Panc1 (cell line): Measurements from ENCODE around the gene ERC2. TPM values are rescaled to one million over a fixed set of nuclear protein-coding genes. Genes with fewer than 3 reads are reported as not detected.

ENCODE experiments used
- ATAC-seq: fragments of 200-7000 bp; cut with Tn5 transposase; 2 replicates; pipeline ENCODE4 v1.9.1; 2020; ENCODE audit warnings: mild to moderate bottlenecking, moderate library complexity
- BruUV-seq: library from RNA; stranded (reverse); fragments of 400-500 nt; replicated peaks from 2 replicates; lab custom pipeline; 2021; lab: Mats Ljungman, UMichigan
- CTCF ChIA-PET: fragments of 300-600 bp; sonication (Branson Sonifier 250); formaldehyde crosslinking; loops from one replicate; lab custom pipeline; 2022; ENCODE audit warnings: antibody characterized with exemption; lab: Charles Lee
- POLR2A ChIA-PET: fragments of 300-600 bp; sonication (Branson Sonifier 250); formaldehyde crosslinking; loops from one replicate; lab custom pipeline; 2022; ENCODE audit warnings: antibody characterized with exemption; lab: Charles Lee
- DNase-seq: peaks from one replicate; pipeline ENCODE4 v3.0.0-alpha.2; 2010; ENCODE audit warnings: low read depth, low spot score
- H3K27ac ChIP-seq: 2 replicates; pipeline ENCODE4 v1.5.1; 2011; ENCODE audit warnings: mild to moderate bottlenecking, low read length, inconsistent platforms
- H3K27me3 ChIP-seq: fragments of 200-500 bp; sonication (Bioruptor generic); 2 replicates; pipeline ENCODE4 v1.6.0; 2014; ENCODE audit warnings: low read length, inconsistent platforms; ENCODE audit not compliant: control insufficient read depth, insufficient read depth
- H3K36me3 ChIP-seq: fragments of 200-500 bp; sonication (Bioruptor generic); 2 replicates; pipeline ENCODE4 v1.5.1; 2014; ENCODE audit warnings: inconsistent platforms, mild to moderate bottlenecking, low read length, moderate library complexity; ENCODE audit not compliant: control insufficient read depth, insufficient read depth
- H3K4me1 ChIP-seq: 2 replicates; pipeline ENCODE4 v1.5.1; 2011; ENCODE audit warnings: inconsistent platforms, mild to moderate bottlenecking, low read length, moderate library complexity; ENCODE audit not compliant: control insufficient read depth, insufficient read depth
- H3K4me3 ChIP-seq, 2 experiments: 2 replicates each; pipeline ENCODE4 v1.5.1; 2011 to 2012; ENCODE audit warnings: low read depth in 2 of 2, low read length in 2 of 2, mild to moderate bottlenecking in 2 of 2, inconsistent platforms in 1 of 2, moderate library complexity in 1 of 2
- H3K9me3 ChIP-seq: fragments of 200-500 bp; sonication (Bioruptor generic); 2 replicates; pipeline ENCODE4 v1.5.1; 2014; ENCODE audit warnings: low read depth, mild to moderate bottlenecking, inconsistent platforms, low read length, moderate library complexity; ENCODE audit not compliant: control insufficient read depth, insufficient read depth
- POLR2AphosphoS5 ChIP-seq: IDR thresholded peaks from 2 replicates; pipeline ENCODE4 v1.6.1; 2012; ENCODE audit warnings: mild to moderate bottlenecking, low read depth, low read length, moderate library complexity
- SIN3A ChIP-seq: IDR thresholded peaks from 2 replicates; pipeline ENCODE4 v1.6.1; 2012; ENCODE audit warnings: low read depth, mild to moderate bottlenecking, low read length, moderate library complexity, borderline replicate concordance; ENCODE audit not compliant: insufficient read depth
- TCF7L2 ChIP-seq: IDR thresholded peaks from 2 replicates; pipeline ENCODE4 v1.6.1; 2011; ENCODE audit warnings: mild to moderate bottlenecking, low read depth, low read length, inconsistent platforms
- in situ Hi-C: cut with HindIII; loops from 2 replicates; pipeline ENCODE4 v1.10.0; 2016; ENCODE audit warnings: low sequenced_read_pairs, low pct_unique_long_range_greater_than_20kb
- intact Hi-C: fragments of 100-400 bp; cut with micrococcal nuclease; formaldehyde crosslinking; loops from one replicate; pipeline ENCODE4 v1.10.0; 2022; ENCODE audit not compliant: unreplicated experiment
- total RNA-seq: library from RNA; stranded (reverse); gene quantifications from one replicate; pipeline ENCODE4 v1.2.1, GENCODE V29; 2021; ENCODE audit not compliant: unreplicated experiment
- TF ChIP-seq, protein P1 (sequence below): fragments of 450-650 bp; IDR thresholded peaks from 2 replicates; pipeline ENCODE4 v1.5.1; 2017; ENCODE audit warnings: mild to moderate bottlenecking
- TF ChIP-seq, protein P2 (sequence below), 2 experiments: IDR thresholded peaks; 2 replicates each; pipeline ENCODE4 v1.6.1; 2011 to 2012; ENCODE audit warnings: low read depth in 2 of 2, control low read depth in 1 of 2, low read length in 1 of 2, mild to moderate bottlenecking in 1 of 2, moderate library complexity in 1 of 2; ENCODE audit not compliant: insufficient read depth in 1 of 2

The ERC2 gene
- total RNA-seq, 1 experiment from 2014 or later: 0.33 TPM

DNA sequence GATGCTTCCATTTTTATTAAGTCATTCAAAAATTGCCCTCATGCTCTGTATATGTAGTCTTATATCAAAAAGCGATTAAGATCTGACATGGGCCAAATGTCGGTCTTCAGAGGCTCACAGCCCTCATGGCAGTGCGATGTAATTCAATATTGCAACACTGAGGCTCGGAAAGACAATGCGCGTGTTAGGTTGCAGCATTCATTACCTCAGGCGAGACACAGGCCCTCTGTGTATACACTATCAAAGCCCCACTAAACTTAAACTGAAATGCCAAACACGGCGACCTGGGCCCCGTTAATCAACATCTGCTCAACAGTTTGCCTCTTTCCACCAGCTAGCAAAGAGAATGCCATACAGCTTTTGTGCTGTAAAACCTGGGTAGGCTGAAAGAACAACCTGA is 413.4 kb downstream of the ERC2 start:
- Histone ChIP-seq H3K4me1 (no peaks in the 10 kb centered on the region), H3K36me3 (no peaks in the 10 kb centered on the region), H3K27me3 (no peaks in the 10 kb centered on the region), H3K9me3 (no peaks in the 10 kb centered on the region), H3K4me3 (no peak overlapping the region), H3K27ac (no peak overlapping the region)
- no peak for TF ChIP-seq SIN3A
- TF ChIP-seq, protein P1, sequence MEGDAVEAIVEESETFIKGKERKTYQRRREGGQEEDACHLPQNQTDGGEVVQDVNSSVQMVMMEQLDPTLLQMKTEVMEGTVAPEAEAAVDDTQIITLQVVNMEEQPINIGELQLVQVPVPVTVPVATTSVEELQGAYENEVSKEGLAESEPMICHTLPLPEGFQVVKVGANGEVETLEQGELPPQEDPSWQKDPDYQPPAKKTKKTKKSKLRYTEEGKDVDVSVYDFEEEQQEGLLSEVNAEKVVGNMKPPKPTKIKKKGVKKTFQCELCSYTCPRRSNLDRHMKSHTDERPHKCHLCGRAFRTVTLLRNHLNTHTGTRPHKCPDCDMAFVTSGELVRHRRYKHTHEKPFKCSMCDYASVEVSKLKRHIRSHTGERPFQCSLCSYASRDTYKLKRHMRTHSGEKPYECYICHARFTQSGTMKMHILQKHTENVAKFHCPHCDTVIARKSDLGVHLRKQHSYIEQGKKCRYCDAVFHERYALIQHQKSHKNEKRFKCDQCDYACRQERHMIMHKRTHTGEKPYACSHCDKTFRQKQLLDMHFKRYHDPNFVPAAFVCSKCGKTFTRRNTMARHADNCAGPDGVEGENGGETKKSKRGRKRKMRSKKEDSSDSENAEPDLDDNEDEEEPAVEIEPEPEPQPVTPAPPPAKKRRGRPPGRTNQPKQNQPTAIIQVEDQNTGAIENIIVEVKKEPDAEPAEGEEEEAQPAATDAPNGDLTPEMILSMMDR: no peak
- ChIA-PET CTCF (no interaction called here), POLR2A (no interaction called here)
- ATAC-seq (no peak), DNase-seq (no peak)
- intact Hi-C loops: no loop called here
- in situ Hi-C loops: no loop called here
- no TSS peak for BruUV-seq

DNA sequence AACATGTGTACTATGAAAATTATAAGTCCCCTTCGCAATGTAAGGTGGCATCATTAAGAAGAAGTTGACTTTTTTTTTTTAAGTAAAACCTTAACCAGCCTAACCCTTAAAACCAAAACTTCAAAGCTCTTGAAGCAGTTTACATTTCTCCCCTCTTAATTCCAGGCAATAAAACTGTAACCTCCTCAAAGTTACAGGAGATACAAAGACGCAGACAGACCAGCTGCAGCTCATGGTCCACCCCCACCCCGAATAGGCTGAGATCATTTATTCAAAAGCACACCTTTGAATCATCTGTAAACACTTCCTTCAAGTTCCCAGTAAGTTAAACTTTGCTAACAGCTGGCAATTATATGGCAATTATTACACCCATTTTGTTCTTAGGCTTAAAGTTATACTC is 414.5 kb downstream of the ERC2 start:
- no peaks in the 10 kb centered on the region for H3K27me3 ChIP-seq
- CTCF ChIA-PET: no interaction called here
- H3K36me3 ChIP-seq: no peaks in the 10 kb centered on the region
- in situ Hi-C loops (no loop called here), intact Hi-C loops (no loop called here)
- no peak for ATAC-seq
- POLR2A ChIA-PET: no interaction called here
- DNase-seq: no peak
- no peak for TF ChIP-seq POLR2AphosphoS5
- TF ChIP-seq SIN3A: no peak
- no peak for TF ChIP-seq TCF7L2
- TF ChIP-seq, protein P2, sequence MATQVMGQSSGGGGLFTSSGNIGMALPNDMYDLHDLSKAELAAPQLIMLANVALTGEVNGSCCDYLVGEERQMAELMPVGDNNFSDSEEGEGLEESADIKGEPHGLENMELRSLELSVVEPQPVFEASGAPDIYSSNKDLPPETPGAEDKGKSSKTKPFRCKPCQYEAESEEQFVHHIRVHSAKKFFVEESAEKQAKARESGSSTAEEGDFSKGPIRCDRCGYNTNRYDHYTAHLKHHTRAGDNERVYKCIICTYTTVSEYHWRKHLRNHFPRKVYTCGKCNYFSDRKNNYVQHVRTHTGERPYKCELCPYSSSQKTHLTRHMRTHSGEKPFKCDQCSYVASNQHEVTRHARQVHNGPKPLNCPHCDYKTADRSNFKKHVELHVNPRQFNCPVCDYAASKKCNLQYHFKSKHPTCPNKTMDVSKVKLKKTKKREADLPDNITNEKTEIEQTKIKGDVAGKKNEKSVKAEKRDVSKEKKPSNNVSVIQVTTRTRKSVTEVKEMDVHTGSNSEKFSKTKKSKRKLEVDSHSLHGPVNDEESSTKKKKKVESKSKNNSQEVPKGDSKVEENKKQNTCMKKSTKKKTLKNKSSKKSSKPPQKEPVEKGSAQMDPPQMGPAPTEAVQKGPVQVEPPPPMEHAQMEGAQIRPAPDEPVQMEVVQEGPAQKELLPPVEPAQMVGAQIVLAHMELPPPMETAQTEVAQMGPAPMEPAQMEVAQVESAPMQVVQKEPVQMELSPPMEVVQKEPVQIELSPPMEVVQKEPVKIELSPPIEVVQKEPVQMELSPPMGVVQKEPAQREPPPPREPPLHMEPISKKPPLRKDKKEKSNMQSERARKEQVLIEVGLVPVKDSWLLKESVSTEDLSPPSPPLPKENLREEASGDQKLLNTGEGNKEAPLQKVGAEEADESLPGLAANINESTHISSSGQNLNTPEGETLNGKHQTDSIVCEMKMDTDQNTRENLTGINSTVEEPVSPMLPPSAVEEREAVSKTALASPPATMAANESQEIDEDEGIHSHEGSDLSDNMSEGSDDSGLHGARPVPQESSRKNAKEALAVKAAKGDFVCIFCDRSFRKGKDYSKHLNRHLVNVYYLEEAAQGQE (IDR thresholded peaks at IDR 0.05; ENCODE audit: insufficient read depth in 1 of 2, low read depth in 2 of 2, low read length in 1 of 2): no peak
- TF ChIP-seq, protein P1: no peak
- H3K4me3 ChIP-seq: no peak overlapping the region
- no TSS peak for BruUV-seq
- no peak overlapping the region for H3K27ac ChIP-seq
- no peaks in the 10 kb centered on the region for H3K4me1 ChIP-seq
- no peaks in the 10 kb centered on the region for H3K9me3 ChIP-seq
